Stomach (tissue), 9 donors: ENCODE results near the gene LGALS4. TPM values are rescaled to one million over a fixed set of nuclear protein-coding genes. Genes with fewer than 3 reads are reported as not detected.

Experiments
- DNase-seq, 2 donors: peaks; one replicate each; pipeline versions ENCODE4 v3.0.0 to v3.0.0-alpha.2; 2013 to 2019
- H3K27ac ChIP-seq, 5 donors: fragments of 200-600 bp in 4 of 5; sonication (generic) in 4 of 5; one replicate each; pipeline ENCODE4 v1.5.1; 2013 to 2019; ENCODE audit warnings: mild to moderate bottlenecking in 1 of 5, moderate library complexity in 1 of 5
- H3K27me3 ChIP-seq, 3 donors: fragments of 200-600 bp; sonication (generic); one replicate each; pipeline ENCODE4 v1.5.1; 2017 to 2019; ENCODE audit warnings: mixed run types in 1 of 3
- H3K36me3 ChIP-seq, 4 donors: fragments of 200-600 bp; sonication (generic); 1 replicate in 3 of 4; 2 replicates in 1 of 4; pipeline ENCODE4 v1.5.1; 2016 to 2019
- H3K4me1 ChIP-seq, 4 donors: fragments of 200-600 bp; sonication (generic); one replicate each; pipeline ENCODE4 v1.5.1; 2016 to 2019
- H3K4me3 ChIP-seq, 4 donors: fragments of 200-600 bp; sonication (generic) in 3 of 4; one replicate each; pipeline ENCODE4 v1.5.1; 2016 to 2019; ENCODE audit warnings: mild to moderate bottlenecking in 1 of 4
- H3K9me3 ChIP-seq, 4 donors: fragments of 200-600 bp; sonication (generic); one replicate each; pipeline ENCODE4 v1.5.1; 2016 to 2019
- CTCF ChIP-seq, 7 experiments: fragments of 450-650 bp in 4 of 7; fragments of 200-600 bp in 3 of 7; sonication (generic) in 3 of 7; IDR thresholded peaks; one replicate each; pipeline ENCODE4 v1.5.1; 2016 to 2019; ENCODE audit warnings: antibody characterized with exemption in 7 of 7, control low read depth in 2 of 7, mild to moderate bottlenecking in 1 of 7
- EP300 ChIP-seq: sonication (generic); formaldehyde crosslinking; IDR thresholded peaks from one replicate; pipeline ENCODE4 v1.6.1; 2017; ENCODE audit warnings: antibody characterized with exemption
- POLR2A ChIP-seq, 4 donors: fragments of 450-650 bp; IDR thresholded peaks; one replicate each; pipeline ENCODE4 v1.6.1; 2016; ENCODE audit warnings: antibody characterized with exemption in 4 of 4, control low read depth in 2 of 4, mild to moderate bottlenecking in 1 of 4, moderate library complexity in 1 of 4
- POLR2AphosphoS5 ChIP-seq, 3 donors: sonication (generic); formaldehyde crosslinking; IDR thresholded peaks; one replicate each; pipeline ENCODE4 v1.6.1; 2016; ENCODE audit warnings: antibody characterized with exemption in 3 of 3
- WGBS, 5 donors: extraction: QIAGEN DNeasy Blood & Tissue Kit in 3 of 5; methylation state at CpG; one replicate each; pipeline versions ENCODE4 v1.1.5 to v1.1.7; 2013 to 2018; 5-methylcytosine and 5-hydroxymethylcytosine counted together
- intact Hi-C: fragments of 100-400 bp; cut with DNase I; formaldehyde crosslinking; loops from one replicate; pipeline ENCODE4 v1.15.1; 2023; ENCODE audit warnings: low total_unique reads
- polyA plus RNA-seq, 3 donors: library from polyadenylated mRNA; stranded (reverse); fragments of 200-250 nt; gene quantifications; one replicate each; pipeline ENCODE4 v1.2.3, GENCODE V29; 2013
- total RNA-seq, 5 donors: library from RNA; depleted of rRNA; stranded (reverse); fragments of >200 nt; gene quantifications; one replicate each; pipeline versions ENCODE4 v1.1.0 to v1.2.3, GENCODE V29; 2014 to 2016
- donor health status: healthy with polysubstance abuse.
- donor health status: Bipolar disorder and iron deficiency.
- donor health status: healthy.

Gene LGALS4
- total and polyA plus RNA-seq, 8 donors, result 23.5 to 1,765 (median 113) TPM

DNA sequence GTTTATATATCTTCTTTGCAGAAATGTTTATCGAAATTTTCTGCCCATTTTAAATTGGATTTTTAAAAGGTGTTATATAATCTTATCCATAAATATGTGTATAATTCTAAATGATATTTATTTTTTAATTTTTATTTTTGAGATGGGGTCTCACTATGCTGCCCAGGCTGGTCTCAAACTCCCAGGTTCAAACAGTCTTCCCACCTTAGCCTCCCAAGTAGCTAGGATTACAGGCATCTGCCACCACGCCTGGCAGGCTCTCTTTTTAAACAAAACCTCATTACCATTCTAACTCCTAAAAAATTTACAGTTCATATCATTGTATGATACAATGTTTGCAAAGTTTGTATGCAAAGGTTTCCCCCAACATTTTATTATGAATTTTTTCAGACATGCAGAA, 16.6 kb downstream of the LGALS4 start:
- Histone ChIP-seq H3K27me3 (no peaks in the 10 kb centered on the region), H3K9me3 (no peaks in the 10 kb centered on the region), H3K27ac (no peak overlapping the region), H3K4me1 (peaks cover 0 to 12% (median 7%) of the 10 kb centered on the region in 4 donors), H3K4me3 (no peak overlapping the region), H3K36me3 (peaks cover 0 to 5% (median 4%) of the 10 kb centered on the region in 4 donors)
- TF ChIP-seq EP300, result no peak
- TF ChIP-seq POLR2A (IDR thresholded peaks at IDR 0.05), result no peak
- TF ChIP-seq CTCF (IDR thresholded peaks at IDR 0.05), result no peak
- no peak for TF ChIP-seq POLR2AphosphoS5 (IDR thresholded peaks at IDR 0.05)
- intact Hi-C loops, result no loop called here
- 42 to 92% (median 72%) methylated on average over 2 of the region's 2 CpGs for WGBS, 5 donors
- no peak for DNase-seq

DNA sequence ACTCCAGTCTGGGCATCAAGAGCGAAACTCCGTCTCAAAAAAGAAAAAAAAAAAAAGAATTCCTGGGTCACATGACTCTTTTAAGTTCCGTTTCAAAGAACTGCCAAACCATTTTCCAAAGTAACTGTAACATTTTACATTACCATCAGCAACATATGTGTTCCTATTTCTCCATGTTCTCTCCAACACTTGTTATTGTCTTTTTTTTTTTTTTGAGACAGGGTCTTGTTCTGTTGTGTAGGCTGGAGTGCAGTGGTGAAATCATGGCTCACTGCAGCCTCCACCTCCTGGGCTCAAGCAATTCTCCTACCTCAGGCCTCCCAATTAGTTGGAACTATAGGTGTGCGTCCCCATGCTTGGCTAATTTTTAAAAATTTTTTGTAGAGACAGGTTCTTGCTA, 17.2 kb downstream of the LGALS4 start:
- TF ChIP-seq POLR2AphosphoS5 (IDR thresholded peaks at IDR 0.05), result no peak
- TF ChIP-seq EP300, result no peak
- no peak for TF ChIP-seq POLR2A (IDR thresholded peaks at IDR 0.05)
- TF ChIP-seq CTCF (IDR thresholded peaks at IDR 0.05), result no peak
- Histone ChIP-seq H3K27me3 (no peaks in the 10 kb centered on the region), H3K4me3 (no peak overlapping the region), H3K36me3 (peaks cover 0 to under 1% (median 0%) of the 10 kb centered on the region in 4 donors), H3K27ac (no peak overlapping the region), H3K9me3 (no peaks in the 10 kb centered on the region), H3K4me1 (peaks cover 0 to 12% (median 7%) of the 10 kb centered on the region in 4 donors)
- 90 to 96% (median 93%) methylated on average over 4 of the region's 4 CpGs for WGBS, 5 donors
- no peak for DNase-seq
- intact Hi-C loops, result no loop called here

DNA sequence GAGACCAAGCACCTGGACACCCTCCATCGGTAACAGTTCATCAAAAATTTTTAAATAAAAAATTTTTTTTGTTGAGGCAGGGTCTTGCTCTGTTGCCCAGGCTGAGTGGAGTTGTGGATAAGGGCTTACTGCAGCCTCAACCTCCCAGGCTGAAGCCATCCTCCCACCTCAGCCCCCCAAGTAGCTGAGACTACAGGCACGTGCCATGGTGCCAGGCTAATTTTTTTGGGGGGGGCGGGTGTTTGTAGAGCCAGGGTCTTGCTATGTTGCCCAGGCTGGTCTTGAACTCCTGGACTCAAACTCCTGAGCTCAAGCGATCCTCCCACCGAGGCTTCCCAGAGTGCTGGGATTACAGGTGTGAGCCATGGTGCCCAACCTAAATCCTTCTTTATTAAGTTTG, 19.1 kb downstream of the LGALS4 start:
- H3K9me3 ChIP-seq, result no peaks in the 10 kb centered on the region
- 91 to 99% (median 96%) methylated on average over 5 of the region's 5 CpGs for WGBS, 5 donors
- no peak overlapping the region for H3K4me3 ChIP-seq
- no peaks in the 10 kb centered on the region for H3K36me3 ChIP-seq
- H3K27me3 ChIP-seq, result no peaks in the 10 kb centered on the region
- no peak overlapping the region for H3K27ac ChIP-seq
- peaks cover 0 to 8% (median 6%) of the 10 kb centered on the region in 4 donors for H3K4me1 ChIP-seq
- no peak for DNase-seq
- no peak for TF ChIP-seq POLR2A (IDR thresholded peaks at IDR 0.05)
- no peak for TF ChIP-seq CTCF (IDR thresholded peaks at IDR 0.05)
- TF ChIP-seq POLR2AphosphoS5 (IDR thresholded peaks at IDR 0.05), result no peak
- no peak for TF ChIP-seq EP300
- intact Hi-C loops, result no loop called here

- DNase-seq, result no peak
- no peaks in the 10 kb centered on the region for H3K9me3 ChIP-seq
These were observed 19.6 kb downstream of the LGALS4 start for GRCh38 chr19:38793177-38793576.

More at GRCh38 chr19:38793177-38793576, 19.6 kb downstream of the LGALS4 start:
- no peak overlapping the region for H3K4me3 ChIP-seq
- no peaks in the 10 kb centered on the region for H3K36me3 ChIP-seq
- H3K27ac ChIP-seq, result no peak overlapping the region
- H3K27me3 ChIP-seq, result no peaks in the 10 kb centered on the region
- intact Hi-C loops, result no loop called here
- 74 to 89% (median 76%) methylated on average over 8 of the region's 8 CpGs for WGBS, 5 donors
- no peak for TF ChIP-seq EP300
- no peak for TF ChIP-seq CTCF (IDR thresholded peaks at IDR 0.05)
- TF ChIP-seq POLR2A (IDR thresholded peaks at IDR 0.05), result no peak
- no peak for TF ChIP-seq POLR2AphosphoS5 (IDR thresholded peaks at IDR 0.05)
- peaks cover 0 to 8% (median 6%) of the 10 kb centered on the region in 4 donors for H3K4me1 ChIP-seq
